ENCODE data around the gene ONECUT1.

The ONECUT1 gene

GRCh38 chr15:52796753-52797520 lies 6.8 kb upstream of the ONECUT1 start:
- DNase-seq = no peak

- DNase-seq = no peak
These were observed 6.0 kb upstream of the ONECUT1 start for GRCh38 chr15:52796228-52796521.

- peak; percentile 2 for DNase-seq
These were observed 5.5 kb upstream of the ONECUT1 start for GRCh38 chr15:52795464-52796227.

GRCh38 chr15:52794665-52795463 lies 4.7 kb upstream of the ONECUT1 start:
- peak; percentile 6 for DNase-seq

GRCh38 chr15:52791776-52792175 lies 1.6 kb upstream of the ONECUT1 start:
- no peak for DNase-seq

GRCh38 chr15:52790941-52791751 lies 1.0 kb upstream of the ONECUT1 start:
- no peak for DNase-seq

- no peak for DNase-seq
These were observed 451 bp downstream of the ONECUT1 start for GRCh38 chr15:52789601-52790168.

GRCh38 chr15:52789008-52789600 lies 1.0 kb downstream of the ONECUT1 start:
- DNase-seq = no peak

GRCh38 chr15:52788099-52788986 lies 1.8 kb downstream of the ONECUT1 start:
- DNase-seq = no peak

- no peak for DNase-seq
These were observed 2.5 kb downstream of the ONECUT1 start for GRCh38 chr15:52787549-52788098.

- DNase-seq = no peak
These were observed 3.0 kb downstream of the ONECUT1 start for GRCh38 chr15:52787123-52787503.

- DNase-seq = no peak
These were observed 3.6 kb downstream of the ONECUT1 start for GRCh38 chr15:52786436-52787122.

- no peak for DNase-seq
These were observed 4.3 kb downstream of the ONECUT1 start for GRCh38 chr15:52785672-52786406.

GRCh38 chr15:52784799-52785671 lies 5.1 kb downstream of the ONECUT1 start:
- no peak for DNase-seq

- peak; percentile 56 for DNase-seq
These were observed 6.0 kb downstream of the ONECUT1 start for GRCh38 chr15:52783929-52784798.

GRCh38 chr15:52783191-52783829 lies 6.8 kb downstream of the ONECUT1 start:
- no peak for DNase-seq

GRCh38 chr15:52782514-52782913 lies 7.6 kb downstream of the ONECUT1 start:
- DNase-seq = no peak

Measured in activated CD4-positive, alpha-beta T cell treated with anti-CD3 and anti-CD28 coated beads for 48 hours (primary cell).